Effector memory CD8-positive, alpha-beta T cell (primary cell): Measurements from ENCODE around the gene GPER1.

Source experiments
- ATAC-seq: fragments of 150-1000 bp; cut with Tn5 transposase; replicated peaks from 2 replicates; pipeline ENCODE4 v1.10.0; 2021; ENCODE audit warnings: mild to moderate bottlenecking, moderate library complexity
- DNase-seq, 3 experiments: peaks; one replicate each; pipeline ENCODE4 v3.0.0; 2021
- H3K27ac Mint-ChIP-seq, 2 donors: one replicate each; pipeline ENCODE4 v1.8.0; 2022; ENCODE audit warnings: mild to moderate bottlenecking in 2 of 2, mixed read lengths in 2 of 2, moderate library complexity in 2 of 2
- H3K27me3 Mint-ChIP-seq, 2 donors: one replicate each; pipeline ENCODE4 v1.8.0; 2022; ENCODE audit warnings: mixed read lengths in 2 of 2
- H3K36me3 Mint-ChIP-seq: one replicate; pipeline ENCODE4 v1.8.0; 2022; ENCODE audit warnings: mild to moderate bottlenecking, moderate library complexity, mixed read lengths; ENCODE audit not compliant: insufficient read depth
- H3K4me1 Mint-ChIP-seq, 2 donors: one replicate each; pipeline ENCODE4 v1.8.0; 2022; ENCODE audit warnings: low read depth in 2 of 2, mixed read lengths in 2 of 2
- H3K4me3 Mint-ChIP-seq, 2 donors: one replicate each; pipeline ENCODE4 v1.8.0; 2022; ENCODE audit warnings: mild to moderate bottlenecking in 2 of 2, mixed read lengths in 2 of 2, moderate library complexity in 2 of 2
- H3K9me3 Mint-ChIP-seq, 2 donors: one replicate each; pipeline ENCODE4 v1.8.0; 2022; ENCODE audit warnings: mixed read lengths in 2 of 2

GPER1 gene

DNA sequence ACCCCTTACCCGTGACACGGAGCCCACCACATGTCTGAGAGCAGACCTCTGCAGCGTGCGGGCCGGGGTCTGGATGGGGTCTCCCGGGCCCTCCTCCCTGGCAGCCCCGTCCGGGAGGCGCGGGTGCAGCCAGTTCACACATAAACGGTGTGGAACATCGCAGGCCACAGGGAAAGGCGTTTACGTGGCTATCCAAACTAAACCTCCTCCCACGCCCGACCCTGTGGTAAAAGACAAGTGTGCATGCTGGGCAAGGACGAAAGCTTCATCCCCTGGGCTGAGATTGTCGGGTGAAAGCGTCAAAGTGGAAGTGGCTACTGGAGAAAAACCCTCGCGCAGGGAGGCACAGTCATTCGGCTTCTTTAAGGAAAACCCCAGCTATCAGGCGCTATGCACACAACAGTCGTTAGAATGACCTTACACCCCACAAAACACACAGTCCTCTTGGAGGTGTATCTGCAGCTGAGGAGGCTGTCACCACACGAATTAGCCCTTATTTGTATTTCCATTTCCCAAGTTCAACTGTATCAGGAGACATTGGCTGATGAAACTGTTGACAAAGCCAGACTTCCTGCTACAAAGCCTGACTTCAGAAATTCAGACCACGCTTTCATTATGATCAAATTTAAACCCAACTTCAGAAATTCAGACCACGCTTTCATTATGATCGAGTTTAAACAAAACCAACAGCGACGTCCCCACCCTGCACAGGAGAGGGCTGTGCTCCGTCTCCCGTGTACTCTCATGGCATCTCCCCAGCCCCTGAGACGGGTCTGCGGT lies 15.3 kb downstream of the GPER1 start:
- H3K36me3 Mint-ChIP-seq, result no peaks in the 10 kb centered on the region
- DNase-seq, result no peak

DNA sequence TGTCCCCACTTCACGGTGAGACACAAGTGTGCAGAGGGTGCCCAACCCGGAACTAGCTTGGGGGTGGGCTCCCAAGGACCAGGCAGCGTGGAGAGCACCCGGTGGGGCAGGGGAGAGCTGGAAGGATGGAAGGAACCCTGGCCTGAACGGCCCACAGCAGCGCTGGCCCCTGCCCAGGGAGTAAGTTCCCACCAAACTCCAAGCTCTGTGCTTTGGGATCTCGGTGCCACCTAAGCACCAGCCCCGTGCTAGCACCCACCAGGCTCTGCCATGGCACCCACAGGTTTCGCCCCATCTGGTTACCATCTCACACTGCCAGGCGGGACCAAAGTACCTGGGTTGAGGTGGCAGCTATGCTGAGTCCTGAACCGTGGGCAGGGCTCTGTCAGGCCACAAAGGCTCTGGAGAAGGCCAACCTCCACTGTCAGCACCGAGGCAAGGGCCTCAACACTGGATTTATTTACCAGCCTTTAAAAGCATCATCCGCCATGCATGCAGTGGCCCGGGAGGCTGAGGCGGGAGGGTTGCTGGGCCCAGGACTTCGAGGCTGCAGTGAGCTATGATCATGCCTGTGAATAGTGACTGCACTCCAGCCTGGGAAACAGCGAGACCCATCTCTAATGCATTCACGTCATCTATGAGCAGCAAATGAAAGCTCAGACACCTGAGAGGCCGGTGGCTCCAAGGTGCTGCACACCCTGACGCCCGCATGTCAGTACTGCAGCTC lies 16.0 kb downstream of the GPER1 start:
- DNase-seq, result no peak
- Mint-ChIP-seq H3K9me3 (no peaks in the 10 kb centered on the region), H3K27ac (peak overlapping the region; percentile 46 to 77), H3K4me3 (peak overlapping the region; percentile 79 to 81), H3K27me3 (no peaks in the 10 kb centered on the region), H3K4me1 (peaks cover 9 to 11% of the 10 kb centered on the region in 2 donors), H3K36me3 (peaks cover under 1% of the 10 kb centered on the region)
- peak; percentile 19 for ATAC-seq

More for the DNA sequence above, 15.3 kb downstream of the GPER1 start:
- Mint-ChIP-seq H3K27me3 (no peaks in the 10 kb centered on the region), H3K4me3 (peak overlapping the region; percentile 79 to 81), H3K4me1 (peaks cover 9 to 11% of the 10 kb centered on the region in 2 donors), H3K9me3 (no peaks in the 10 kb centered on the region), H3K27ac (peak overlapping the region; percentile 46 to 77)
- peak; percentile 75 for ATAC-seq

GRCh38 chr7:1104516-1105179 lies 16.7 kb downstream of the GPER1 start:
- peak overlapping the region; percentile 46 to 77 for H3K27ac Mint-ChIP-seq
- H3K36me3 Mint-ChIP-seq, result peaks cover 5% of the 10 kb centered on the region
- peak overlapping the region in 1 of 2 donors; percentile 79 for H3K4me3 Mint-ChIP-seq
- no peak for ATAC-seq
- H3K27me3 Mint-ChIP-seq, result no peaks in the 10 kb centered on the region
- no peak for DNase-seq
- peaks cover 9 to 11% of the 10 kb centered on the region in 2 donors for H3K4me1 Mint-ChIP-seq
- H3K9me3 Mint-ChIP-seq, result no peaks in the 10 kb centered on the region

DNA sequence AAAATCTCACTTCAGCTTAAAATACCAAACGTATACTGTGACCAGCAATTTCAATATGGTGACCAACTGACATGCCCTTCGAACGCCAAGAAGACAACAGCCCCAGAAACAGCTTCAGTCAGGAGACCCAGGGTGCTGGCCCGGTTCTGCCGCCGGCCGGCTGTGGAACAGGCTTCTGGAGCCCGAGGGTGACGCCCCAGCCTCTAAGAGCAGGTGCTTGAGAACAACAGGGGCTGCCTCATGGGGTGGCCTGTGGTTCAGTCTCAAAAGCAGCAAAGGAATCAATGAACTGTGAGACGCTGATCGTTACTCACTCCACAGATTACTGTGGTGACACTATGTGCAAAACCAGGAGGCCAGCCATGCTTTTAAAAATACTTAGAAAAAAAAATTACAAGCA lies 17.3 kb downstream of the GPER1 start:
- H3K9me3 Mint-ChIP-seq, result no peaks in the 10 kb centered on the region
- DNase-seq (no peak), ATAC-seq (no peak)
- peaks cover 9 to 11% of the 10 kb centered on the region in 2 donors for H3K4me1 Mint-ChIP-seq
- no peaks in the 10 kb centered on the region for H3K27me3 Mint-ChIP-seq
- H3K36me3 Mint-ChIP-seq, result peaks cover 5% of the 10 kb centered on the region
- peak overlapping the region in 1 of 2 donors; percentile 77 for H3K27ac Mint-ChIP-seq
- no peak overlapping the region for H3K4me3 Mint-ChIP-seq

GRCh38 chr7:1106063-1106792 lies 18.3 kb downstream of the GPER1 start:
- H3K36me3 Mint-ChIP-seq, result peaks cover 5% of the 10 kb centered on the region
- peaks cover 9 to 11% of the 10 kb centered on the region in 2 donors for H3K4me1 Mint-ChIP-seq
- no peaks in the 10 kb centered on the region for H3K27me3 Mint-ChIP-seq
- no peaks in the 10 kb centered on the region for H3K9me3 Mint-ChIP-seq
- H3K27ac Mint-ChIP-seq, result no peak overlapping the region
- ATAC-seq (no peak), DNase-seq (no peak)
- no peak overlapping the region for H3K4me3 Mint-ChIP-seq

- no peaks in the 10 kb centered on the region for H3K9me3 Mint-ChIP-seq
- peaks cover 9 to 11% of the 10 kb centered on the region in 2 donors for H3K4me1 Mint-ChIP-seq
- no peak for DNase-seq
- peaks cover 5% of the 10 kb centered on the region for H3K36me3 Mint-ChIP-seq
- no peak for ATAC-seq
- no peak overlapping the region for H3K4me3 Mint-ChIP-seq
- H3K27ac Mint-ChIP-seq, result no peak overlapping the region
- no peaks in the 10 kb centered on the region for H3K27me3 Mint-ChIP-seq
Measured at GRCh38 chr7:1106793-1107421, 19.0 kb downstream of the GPER1 start.

- no peaks in the 10 kb centered on the region for H3K27me3 Mint-ChIP-seq
- peaks cover 4 to 6% of the 10 kb centered on the region in 2 donors for H3K4me1 Mint-ChIP-seq
- ATAC-seq (no peak), DNase-seq (no peak)
- no peak overlapping the region for H3K4me3 Mint-ChIP-seq
- H3K9me3 Mint-ChIP-seq, result no peaks in the 10 kb centered on the region
- H3K36me3 Mint-ChIP-seq, result peaks cover 5% of the 10 kb centered on the region
- no peak overlapping the region for H3K27ac Mint-ChIP-seq
Measured at GRCh38 chr7:1108264-1108920, 20.5 kb downstream of the GPER1 start.

- no peaks in the 10 kb centered on the region for H3K9me3 Mint-ChIP-seq
- no peaks in the 10 kb centered on the region for H3K4me1 Mint-ChIP-seq
- H3K36me3 Mint-ChIP-seq, result peaks cover 5% of the 10 kb centered on the region
- H3K27me3 Mint-ChIP-seq, result no peaks in the 10 kb centered on the region
- H3K27ac Mint-ChIP-seq, result no peak overlapping the region
- H3K4me3 Mint-ChIP-seq, result no peak overlapping the region
- DNase-seq (no peak), ATAC-seq (no peak)
Measured at GRCh38 chr7:1109581-1110310, 21.8 kb downstream of the GPER1 start.

DNA sequence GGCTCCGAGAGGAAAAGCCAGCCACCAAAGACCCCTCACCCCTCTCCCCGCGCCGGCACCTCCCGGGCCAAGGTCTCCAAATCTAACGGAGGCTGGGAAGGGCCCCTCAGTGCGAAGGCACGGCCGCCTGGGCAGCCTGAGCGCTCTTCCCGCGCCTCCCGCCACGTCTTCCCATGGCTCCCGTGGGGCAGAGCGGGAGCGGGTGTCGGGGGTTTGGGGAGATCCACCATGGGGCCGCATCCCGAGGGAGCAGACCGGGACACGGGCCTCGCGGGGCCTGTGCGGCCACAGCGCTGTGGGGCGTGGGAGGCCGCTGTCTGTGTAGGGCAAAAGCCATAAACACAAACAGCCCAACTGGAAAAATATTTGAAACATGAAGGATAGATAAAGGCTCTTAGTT lies 22.4 kb downstream of the GPER1 start:
- H3K27ac Mint-ChIP-seq, result no peak overlapping the region
- no peak for DNase-seq
- no peaks in the 10 kb centered on the region for H3K27me3 Mint-ChIP-seq
- H3K9me3 Mint-ChIP-seq, result no peaks in the 10 kb centered on the region
- H3K4me3 Mint-ChIP-seq, result no peak overlapping the region
- no peak for ATAC-seq
- H3K36me3 Mint-ChIP-seq, result peaks cover 5% of the 10 kb centered on the region
- H3K4me1 Mint-ChIP-seq, result no peaks in the 10 kb centered on the region

DNA sequence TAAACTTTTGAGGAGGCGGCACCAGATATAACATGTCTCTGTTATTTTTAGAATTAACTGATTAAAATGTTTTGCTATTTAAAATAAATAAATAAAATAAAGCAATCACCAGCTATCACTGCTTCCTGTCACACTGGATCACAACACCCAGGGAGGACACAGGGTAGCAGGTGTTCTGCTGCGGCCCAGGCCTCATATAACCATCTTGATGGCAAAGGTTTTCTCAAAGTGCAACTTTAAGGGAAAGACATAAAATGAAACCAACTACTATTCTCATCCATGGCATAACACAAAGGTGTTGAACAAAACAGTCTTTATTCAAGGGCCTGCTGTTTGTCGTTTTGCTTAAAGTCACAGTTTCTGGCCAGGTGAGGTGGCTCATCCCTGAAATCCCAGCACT lies 23.2 kb downstream of the GPER1 start:
- peaks cover 0 to 1% of the 10 kb centered on the region in 2 donors for H3K4me1 Mint-ChIP-seq
- H3K9me3 Mint-ChIP-seq, result no peaks in the 10 kb centered on the region
- ATAC-seq, result no peak
- no peak for DNase-seq
- H3K36me3 Mint-ChIP-seq, result peaks cover 7% of the 10 kb centered on the region
- no peak overlapping the region for H3K27ac Mint-ChIP-seq
- no peak overlapping the region for H3K4me3 Mint-ChIP-seq
- no peaks in the 10 kb centered on the region for H3K27me3 Mint-ChIP-seq

DNA sequence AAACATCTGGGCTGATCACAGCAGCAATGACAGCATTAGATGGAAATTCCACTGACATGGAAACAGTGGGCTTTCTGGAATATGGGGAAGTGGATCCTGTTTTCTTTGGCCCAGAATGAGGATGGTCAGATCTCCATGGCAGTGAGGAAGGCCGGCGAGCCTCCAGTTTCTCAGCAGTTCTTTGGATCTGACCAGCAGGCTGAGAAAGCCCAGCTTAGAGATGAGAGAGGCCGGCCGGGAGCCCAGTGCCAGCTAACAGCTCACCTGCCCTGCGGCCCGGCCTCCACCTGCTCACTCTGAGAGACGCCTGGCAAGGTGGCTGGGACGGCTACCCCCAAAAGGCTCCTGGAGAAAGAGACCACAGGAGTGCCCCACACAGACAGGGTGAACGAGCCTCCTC lies 24.2 kb downstream of the GPER1 start:
- no peaks in the 10 kb centered on the region for H3K9me3 Mint-ChIP-seq
- no peak overlapping the region for H3K4me3 Mint-ChIP-seq
- H3K27ac Mint-ChIP-seq, result no peak overlapping the region
- no peak for ATAC-seq
- peaks cover 7% of the 10 kb centered on the region for H3K36me3 Mint-ChIP-seq
- DNase-seq, result no peak
- no peaks in the 10 kb centered on the region for H3K27me3 Mint-ChIP-seq
- peaks cover 0 to 1% of the 10 kb centered on the region in 2 donors for H3K4me1 Mint-ChIP-seq
